ENCODE measurements around the gene GLG1. TPM values are rescaled to one million over a fixed set of nuclear protein-coding genes. Genes with fewer than 3 reads are reported as not detected.
"Not testable (repeated sequence)": the region's sequence is repeated elsewhere in the genome, so short reads cannot be mapped to it uniquely, and the experiment has no call there.

GLG1 gene
- total and polyA plus RNA-seq, 7 donors = 19.7 to 107 (median 60.1) TPM

DNA sequence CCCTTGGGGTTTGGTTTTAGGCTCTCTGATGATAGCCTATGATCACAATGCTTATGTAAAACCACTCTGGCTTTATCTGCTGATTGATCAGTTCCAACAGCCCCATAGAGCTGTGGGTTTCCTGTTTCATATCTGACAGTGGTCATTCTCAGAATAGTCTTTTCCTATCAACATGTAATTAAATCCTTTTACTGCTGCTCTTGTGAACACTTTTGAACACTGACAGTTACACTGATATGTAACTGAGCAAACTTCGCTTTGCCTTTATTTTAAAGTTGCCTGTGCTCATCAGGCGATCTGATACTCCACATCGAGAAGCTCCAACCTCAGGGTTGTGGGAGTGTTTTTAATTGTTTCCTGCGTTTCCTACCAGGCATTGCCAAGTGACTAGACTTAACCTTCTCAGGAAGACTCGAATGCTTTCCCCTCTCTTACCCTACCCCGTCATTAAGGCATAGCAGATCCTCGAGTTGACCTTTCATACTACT lies 168.4 kb downstream of the GLG1 start:
- intact Hi-C loops (cut with DNase I) = loop anchor here in 1 of 2 donors (10.0 kb wide), 1 partner anchor 124 kb away; no protein-coding TSS in a partner anchor
- H3K27me3 ChIP-seq (ENCODE audit: insufficient read depth in 3 of 3, low read length in 2 of 3) = no peaks in the 10 kb centered on the region
- H3K9me3 ChIP-seq = no peaks in the 10 kb centered on the region
- H3K4me1 ChIP-seq = no peaks in the 10 kb centered on the region
- H3K4me3 ChIP-seq = no peak overlapping the region
- H3K27ac ChIP-seq = no peak overlapping the region
- no peak for DNase-seq
- ATAC-seq = no peak
- TF ChIP-seq, protein P1, sequence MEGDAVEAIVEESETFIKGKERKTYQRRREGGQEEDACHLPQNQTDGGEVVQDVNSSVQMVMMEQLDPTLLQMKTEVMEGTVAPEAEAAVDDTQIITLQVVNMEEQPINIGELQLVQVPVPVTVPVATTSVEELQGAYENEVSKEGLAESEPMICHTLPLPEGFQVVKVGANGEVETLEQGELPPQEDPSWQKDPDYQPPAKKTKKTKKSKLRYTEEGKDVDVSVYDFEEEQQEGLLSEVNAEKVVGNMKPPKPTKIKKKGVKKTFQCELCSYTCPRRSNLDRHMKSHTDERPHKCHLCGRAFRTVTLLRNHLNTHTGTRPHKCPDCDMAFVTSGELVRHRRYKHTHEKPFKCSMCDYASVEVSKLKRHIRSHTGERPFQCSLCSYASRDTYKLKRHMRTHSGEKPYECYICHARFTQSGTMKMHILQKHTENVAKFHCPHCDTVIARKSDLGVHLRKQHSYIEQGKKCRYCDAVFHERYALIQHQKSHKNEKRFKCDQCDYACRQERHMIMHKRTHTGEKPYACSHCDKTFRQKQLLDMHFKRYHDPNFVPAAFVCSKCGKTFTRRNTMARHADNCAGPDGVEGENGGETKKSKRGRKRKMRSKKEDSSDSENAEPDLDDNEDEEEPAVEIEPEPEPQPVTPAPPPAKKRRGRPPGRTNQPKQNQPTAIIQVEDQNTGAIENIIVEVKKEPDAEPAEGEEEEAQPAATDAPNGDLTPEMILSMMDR (IDR thresholded peaks at IDR 0.05) = no peak
- peaks cover 0 to 21% of the 10 kb centered on the region in 2 donors for H3K36me3 ChIP-seq (ENCODE audit: insufficient read depth in 1 of 2, low read depth in 1 of 2)
- 64 to 66% (median 66%) methylated on average over 7 of the region's 7 CpGs for WGBS, 3 donors

- Histone ChIP-seq H3K36me3 (ENCODE audit: insufficient read depth in 1 of 2, low read depth in 1 of 2) (no peaks in the 10 kb centered on the region), H3K4me3 (no peak overlapping the region), H3K4me1 (no peaks in the 10 kb centered on the region), H3K9me3 (no peaks in the 10 kb centered on the region), H3K27ac (no peak overlapping the region), H3K27me3 (ENCODE audit: insufficient read depth in 3 of 3, low read length in 2 of 3) (no peaks in the 10 kb centered on the region)
- no peak for DNase-seq
- WGBS, 3 donors = 75 to 81% (median 76%) methylated on average over 5 of the region's 5 CpGs
- TF ChIP-seq, protein P1 (IDR thresholded peaks at IDR 0.05) = no peak
- intact Hi-C loops (cut with DNase I) = loop anchor here (5.0 to 10.0 kb wide), 2 partner anchors 117 to 124 kb away; no protein-coding TSS in a partner anchor
- no peak for ATAC-seq
Observed at GRCh38 chr16:74431516-74431915, 175.4 kb downstream of the GLG1 start.

DNA sequence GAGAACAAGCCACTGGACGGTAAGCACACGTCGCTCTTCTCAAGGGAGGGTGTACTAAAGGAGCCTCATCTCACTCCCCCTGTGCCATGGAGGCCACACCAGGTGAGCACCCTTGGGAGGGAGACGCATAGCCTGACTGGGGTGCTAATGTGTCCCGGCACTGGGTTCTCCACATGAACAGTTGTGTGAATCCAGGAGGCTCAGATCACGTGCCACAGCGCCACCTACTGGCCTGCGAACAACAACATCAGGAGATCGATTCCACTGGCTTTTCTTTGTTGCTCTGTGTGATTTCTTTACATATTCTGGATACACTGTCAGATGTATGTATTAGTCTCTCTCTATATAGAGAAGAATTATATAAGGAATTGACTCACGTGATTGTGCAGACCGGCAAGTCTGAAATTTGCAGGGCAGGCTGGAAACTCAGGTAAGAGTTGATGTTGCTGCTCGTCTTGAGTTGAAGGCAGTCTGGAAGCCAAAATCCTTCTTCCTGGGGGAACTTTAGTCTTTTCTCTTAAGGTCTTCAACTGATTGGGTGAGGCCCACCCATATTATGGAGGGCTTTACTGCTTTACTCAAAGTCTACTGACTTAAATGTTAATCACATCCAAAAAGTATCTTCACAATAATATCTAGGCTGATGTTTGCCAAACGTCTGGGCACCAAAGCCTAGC lies 176.7 kb downstream of the GLG1 start:
- 30 to 31% (median 31%) methylated on average over 13 of the region's 13 CpGs for WGBS, 3 donors
- H3K9me3 ChIP-seq; H3K4me1 ChIP-seq; H3K27me3 ChIP-seq (ENCODE audit: insufficient read depth in 3 of 3, low read length in 2 of 3); H3K36me3 ChIP-seq (ENCODE audit: insufficient read depth in 1 of 2, low read depth in 1 of 2); H3K4me3 ChIP-seq; H3K27ac ChIP-seq: not testable (repeated sequence)
- TF ChIP-seq, protein P1 (IDR thresholded peaks at IDR 0.05) = peak; percentile 76
- DNase-seq = peak; percentile 48 to 67
- intact Hi-C loops (cut with DNase I) = loop anchor here (5.0 to 10.0 kb wide), 2 partner anchors 115 to 123 kb away; no protein-coding TSS in a partner anchor
- peak; percentile 67 to 88 (median 78) for ATAC-seq

GRCh38 chr16:74428493-74428892 lies 178.4 kb downstream of the GLG1 start:
- ATAC-seq; intact Hi-C loops (cut with DNase I); H3K9me3 ChIP-seq; H3K4me1 ChIP-seq; H3K36me3 ChIP-seq (ENCODE audit: insufficient read depth in 1 of 2, low read depth in 1 of 2); H3K4me3 ChIP-seq; H3K27me3 ChIP-seq (ENCODE audit: insufficient read depth in 3 of 3, low read length in 2 of 3); H3K27ac ChIP-seq; DNase-seq: not testable (repeated sequence)
- 48 to 60% (median 58%) methylated on average over 2 to 4 of the region's 8 CpGs for WGBS, 3 donors

- DNase-seq; intact Hi-C loops (cut with DNase I); H3K4me1 ChIP-seq; H3K36me3 ChIP-seq (ENCODE audit: insufficient read depth in 1 of 2, low read depth in 1 of 2); H3K4me3 ChIP-seq; H3K9me3 ChIP-seq; H3K27ac ChIP-seq; H3K27me3 ChIP-seq (ENCODE audit: insufficient read depth in 3 of 3, low read length in 2 of 3); ATAC-seq: not testable (repeated sequence)
- WGBS, 3 donors = 38 to 49% (median 45%) methylated on average over 6 of the region's 6 CpGs
Observed at GRCh38 chr16:74425751-74426150, 181.2 kb downstream of the GLG1 start.

GRCh38 chr16:74423721-74424120 lies 183.2 kb downstream of the GLG1 start:
- ATAC-seq; H3K4me3 ChIP-seq; H3K36me3 ChIP-seq (ENCODE audit: insufficient read depth in 1 of 2, low read depth in 1 of 2); intact Hi-C loops (cut with DNase I); H3K4me1 ChIP-seq; H3K27me3 ChIP-seq (ENCODE audit: insufficient read depth in 3 of 3, low read length in 2 of 3); DNase-seq; H3K27ac ChIP-seq; H3K9me3 ChIP-seq: not testable (repeated sequence)
- 73 to 90% (median 83%) methylated on average over 2 to 4 of the region's 4 CpGs for WGBS, 3 donors

DNA sequence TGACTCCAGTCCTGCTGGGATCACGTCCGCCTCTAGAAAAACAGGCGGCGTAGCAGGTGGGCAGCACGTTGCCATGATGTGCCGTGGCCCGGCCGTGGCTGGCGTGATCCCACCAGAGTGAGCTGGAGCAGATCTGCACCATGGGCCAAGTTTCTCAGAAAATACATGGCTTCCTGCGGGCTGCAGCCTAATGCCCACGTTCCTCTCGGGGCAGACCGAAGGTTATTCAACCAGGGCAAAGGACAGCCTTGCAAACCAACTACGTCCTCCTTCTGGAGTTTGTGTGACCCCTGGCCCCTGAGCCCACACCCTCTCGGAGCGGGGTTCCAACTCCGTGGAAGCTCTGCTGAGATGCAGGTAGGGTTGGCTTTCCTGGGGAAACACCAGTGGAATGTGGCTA lies 184.8 kb downstream of the GLG1 start:
- intact Hi-C loops (cut with DNase I); DNase-seq: not testable (repeated sequence)
- 60 to 77% (median 65%) methylated on average over 5 of the region's 17 CpGs for WGBS, 3 donors

DNA sequence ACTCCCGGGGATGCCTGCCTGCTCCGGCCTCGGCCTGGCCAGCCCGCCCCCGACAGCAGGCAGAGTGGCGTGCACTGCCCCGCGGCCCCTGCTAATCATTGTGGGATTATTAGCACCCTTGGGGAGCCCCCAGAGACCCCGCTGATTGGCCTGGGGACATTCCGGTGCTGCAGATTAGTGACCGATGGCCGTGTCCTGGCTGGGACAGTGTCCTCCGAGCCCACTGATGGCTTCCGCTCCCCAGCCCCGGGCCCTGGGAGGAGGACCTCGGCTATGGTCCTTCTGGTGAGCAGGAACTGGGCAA lies 185.5 kb downstream of the GLG1 start:
- H3K4me1 ChIP-seq; H3K9me3 ChIP-seq; DNase-seq; H3K27ac ChIP-seq; H3K4me3 ChIP-seq; ATAC-seq; H3K36me3 ChIP-seq (ENCODE audit: insufficient read depth in 1 of 2, low read depth in 1 of 2); H3K27me3 ChIP-seq (ENCODE audit: insufficient read depth in 3 of 3, low read length in 2 of 3); intact Hi-C loops (cut with DNase I): not testable (repeated sequence)
- 37 to 52% (median 45%) methylated on average over 3 to 10 of the region's 16 CpGs for WGBS, 3 donors

More for the DNA sequence above, 184.8 kb downstream of the GLG1 start:
- not testable (repeated sequence) for H3K36me3 ChIP-seq (ENCODE audit: insufficient read depth in 1 of 2, low read depth in 1 of 2); H3K27me3 ChIP-seq (ENCODE audit: insufficient read depth in 3 of 3, low read length in 2 of 3); H3K4me1 ChIP-seq; H3K9me3 ChIP-seq; H3K27ac ChIP-seq; H3K4me3 ChIP-seq
- ATAC-seq = peak in 1 of 4 donors; percentile 20

Measured in psoas muscle (tissue), 8 donors.